HepG2 (cell line): ENCODE results near the gene RYR2.

Experiments used
- CTCF ChIP-seq: sonication (generic); formaldehyde crosslinking; IDR thresholded peaks from 2 replicates; pipeline ENCODE4 v1.5.0; 2020; ENCODE audit warnings: mild to moderate bottlenecking, missing genetic modification reagents, moderate library complexity
- GABPA ChIP-seq, 2 experiments: IDR thresholded peaks; 2 replicates each; pipeline ENCODE4 v1.6.1; 2011 to 2016; ENCODE audit warnings: low read depth in 2 of 2, low read length in 1 of 2, missing biosample characterization in 1 of 2, missing genetic modification characterization in 1 of 2
- HOXA7 ChIP-seq: sonication (generic); formaldehyde crosslinking; IDR thresholded peaks from 2 replicates; pipeline ENCODE4 v1.8.1; 2022; ENCODE audit warnings: mild to moderate bottlenecking, missing genetic modification reagents, moderate library complexity
- NFE2L1 ChIP-seq: sonication (generic); formaldehyde crosslinking; IDR thresholded peaks from 2 replicates; pipeline ENCODE4 v1.4.0; 2020; ENCODE audit warnings: missing genetic modification reagents, mild to moderate bottlenecking, borderline replicate concordance
- NFE2L2 ChIP-seq: fragments of 150-350 bp; IDR thresholded peaks from 2 replicates; pipeline ENCODE4 v1.6.1; 2014; ENCODE audit warnings: low read length
- NFRKB ChIP-seq: fragments of 450-650 bp; IDR thresholded peaks from 2 replicates; pipeline ENCODE4 v1.6.1; 2017
- POLR2A ChIP-seq, 2 experiments: IDR thresholded peaks; 2 replicates each; pipeline ENCODE4 v1.6.1; 2011; ENCODE audit warnings: low read depth in 2 of 2, low read length in 2 of 2, mild to moderate bottlenecking in 1 of 2, moderate library complexity in 1 of 2; ENCODE audit not compliant: insufficient read depth in 1 of 2
- TFE3 ChIP-seq: IDR thresholded peaks from 2 replicates; pipeline ENCODE4 v1.6.1; 2016
- ZNF224 ChIP-seq: sonication (generic); formaldehyde crosslinking; IDR thresholded peaks from 2 replicates; pipeline ENCODE4 v1.5.0; 2020; ENCODE audit warnings: mild to moderate bottlenecking, missing genetic modification reagents

DNA sequence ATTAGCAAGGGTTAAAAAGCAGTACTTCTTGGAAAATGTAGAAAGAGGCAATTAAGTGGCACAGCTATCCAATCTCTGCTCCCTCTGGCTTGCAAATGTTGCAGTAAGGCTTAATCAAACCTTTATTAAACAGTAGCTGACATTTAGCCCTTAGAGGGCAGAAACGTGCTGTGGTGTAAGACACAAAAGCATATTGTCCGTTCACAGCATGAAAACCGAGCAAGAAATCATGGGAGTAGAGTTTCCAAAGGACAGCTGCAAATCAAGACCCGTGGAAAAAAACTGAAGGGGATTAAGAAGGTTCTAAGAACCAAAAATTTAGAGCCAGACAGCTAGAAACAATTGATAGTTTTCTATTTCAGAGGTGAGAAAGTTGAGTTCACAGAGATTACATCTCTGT lies 835.6 kb downstream of the RYR2 start:
- TF ChIP-seq NFRKB = no peak
- TF ChIP-seq GABPA (IDR thresholded peaks at IDR 0.05; ENCODE audit: low read depth, low read length) = no peak
- TF ChIP-seq GABPA (CRISPR knock-in tag; IDR thresholded peaks at IDR 0.05; ENCODE audit: low read depth) = no peak
- no peak for TF ChIP-seq ZNF224 (CRISPR knock-in tag)
- TF ChIP-seq TFE3 = no peak
- TF ChIP-seq CTCF (CRISPR knock-in tag) = no peak
- TF ChIP-seq NFE2L2 = no peak
- TF ChIP-seq NFE2L1 = no peak
- no peak for TF ChIP-seq POLR2A (IDR thresholded peaks at IDR 0.05; ENCODE audit: insufficient read depth in 1 of 2, low read depth in 2 of 2, low read length in 2 of 2)
- TF ChIP-seq HOXA7 (CRISPR knock-in tag) = no peak
